ENCODE results near the gene HOXB4.
"Not testable (repeated sequence)": the region's sequence is repeated elsewhere in the genome, so short reads cannot be mapped to it uniquely, and the experiment has no call there.

The HOXB4 gene

GRCh38 chr17:48545022-48545375 lies 33.2 kb downstream of the HOXB4 start, which contains the start of gene HOXB2:
HOXB2 (minus strand) TSS chr17:48545109; CDS start chr17:48544911, 198 bp downstream.
- DNase-seq, result peak; percentile 64

- peak; percentile 37 for DNase-seq
Observed at GRCh38 chr17:48544349-48545021, 33.7 kb downstream of the HOXB4 start.

- DNase-seq, result no peak
Observed at GRCh38 chr17:48543854-48544348, 34.2 kb downstream of the HOXB4 start.

- no peak for DNase-seq
Observed at GRCh38 chr17:48543107-48543853, 34.9 kb downstream of the HOXB4 start.

DNA sequence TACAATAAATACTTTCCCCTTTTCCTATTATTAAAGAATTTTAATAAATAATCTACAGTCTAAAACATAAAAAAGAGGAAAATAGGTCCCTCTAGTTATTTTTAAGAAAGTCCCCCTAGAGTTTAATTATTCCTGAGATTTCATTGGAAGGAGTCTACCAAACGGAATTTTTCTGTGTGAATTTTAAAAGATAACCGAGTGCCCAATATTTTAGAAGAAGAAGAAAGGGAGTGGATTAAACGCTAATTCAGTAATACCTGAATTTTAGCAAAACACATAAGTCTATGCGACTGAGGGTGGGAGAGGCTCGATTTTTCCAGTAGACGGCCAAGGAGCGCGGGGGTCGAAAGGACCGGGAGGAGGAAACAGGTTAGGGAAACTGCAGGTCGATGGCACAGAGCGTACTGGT lies 35.4 kb downstream of the HOXB4 start:
- no peak for DNase-seq

GRCh38 chr17:48542114-48542656 lies 36.0 kb downstream of the HOXB4 start:
- no peak for DNase-seq

GRCh38 chr17:48541577-48542113 lies 36.5 kb downstream of the HOXB4 start:
- peak; percentile 48 for DNase-seq

- no peak for DNase-seq
Observed at GRCh38 chr17:48541036-48541576, 37.0 kb downstream of the HOXB4 start.

GRCh38 chr17:48540213-48540612 lies 37.9 kb downstream of the HOXB4 start:
- DNase-seq, result no peak

GRCh38 chr17:48539177-48539576 lies 39.0 kb downstream of the HOXB4 start:
- DNase-seq, result no peak

DNA sequence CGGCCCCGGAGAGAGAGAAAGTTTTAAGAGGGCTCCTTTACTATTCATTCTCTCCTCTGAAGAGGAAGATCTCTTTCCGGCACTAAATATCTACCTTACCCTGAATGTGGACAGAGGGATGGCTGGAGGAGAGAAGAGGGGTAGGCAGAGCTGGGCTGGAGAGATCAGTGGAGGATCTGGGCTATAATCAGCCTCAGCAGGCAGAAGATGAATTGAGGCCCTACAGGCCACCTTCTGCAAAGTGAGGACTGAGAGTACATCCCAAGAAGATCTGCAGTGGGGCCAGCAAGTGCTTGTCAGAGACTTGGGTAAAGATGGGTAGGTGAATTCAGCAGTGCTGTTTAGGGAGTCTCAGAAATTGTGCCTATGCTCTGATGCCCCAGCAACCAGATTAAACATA lies 40.8 kb downstream of the HOXB4 start:
- DNase-seq, result no peak

GRCh38 chr17:48535793-48536559 lies 42.2 kb downstream of the HOXB4 start:
- DNase-seq, result not testable (repeated sequence)

DNA sequence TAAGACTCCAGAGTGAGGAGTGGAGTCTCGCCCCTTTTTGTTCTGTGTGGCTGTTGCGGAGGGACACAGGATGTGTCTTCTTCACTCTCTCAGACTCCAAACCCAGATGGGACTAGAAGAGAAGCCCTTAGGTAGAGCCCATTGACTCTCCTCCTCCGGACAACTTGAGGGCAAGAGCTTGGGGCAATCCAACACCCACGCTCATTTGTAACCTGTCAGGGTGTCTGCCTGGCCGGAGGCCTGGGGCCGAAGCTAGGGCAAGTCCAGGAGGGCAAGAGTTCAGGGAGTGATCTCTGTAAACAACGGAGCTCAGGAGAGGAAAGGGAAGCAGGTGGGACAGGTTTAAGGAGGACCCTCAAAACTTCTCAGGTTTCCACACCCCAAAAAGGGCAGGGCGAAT lies 45.9 kb downstream of the HOXB4 start:
- DNase-seq, result no peak

DNA sequence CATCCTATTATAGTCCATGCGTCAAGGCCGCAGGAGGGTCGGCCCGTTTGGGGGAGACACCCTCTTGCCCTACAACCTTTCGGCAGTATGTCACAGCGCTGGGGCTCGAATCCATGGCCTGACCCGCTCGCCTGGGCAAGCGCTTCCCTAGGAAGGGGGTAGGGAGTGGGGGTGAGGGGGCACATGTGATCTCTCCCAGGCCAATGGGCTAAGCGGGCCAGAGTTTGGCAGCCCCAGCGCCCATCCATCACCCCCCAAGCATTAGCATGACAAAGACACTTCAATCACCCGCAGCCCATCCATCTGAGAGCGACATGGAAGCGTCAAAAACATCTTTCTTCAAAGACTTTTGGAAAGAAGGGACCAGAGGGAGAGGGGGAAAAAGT lies 47.3 kb downstream of the HOXB4 start, which contains the start of gene HOXB1:
HOXB1 (minus strand) TSS at position 125 of the 386 bp plus-strand sequence; CDS start at position 18, 107 bp downstream.
- DNase-seq, result no peak

- DNase-seq, result no peak
Observed at GRCh38 chr17:48530208-48530886, 47.8 kb downstream of the HOXB4 start.

DNA sequence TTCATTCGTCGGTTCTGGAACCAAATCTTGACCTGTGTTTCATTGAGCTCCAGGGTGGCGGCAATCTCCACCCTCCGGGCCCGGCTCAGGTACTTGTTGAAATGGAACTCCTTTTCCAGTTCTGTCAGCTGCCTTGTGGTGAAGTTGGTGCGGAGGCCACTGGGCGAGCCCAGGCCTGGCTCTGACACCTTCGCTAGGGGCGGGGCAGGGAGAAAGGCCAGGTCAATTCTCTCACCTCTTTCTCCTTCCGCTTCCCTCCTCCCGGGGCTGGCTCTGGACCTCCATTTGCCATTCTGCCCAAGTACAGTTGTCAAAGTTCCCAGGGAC lies 48.5 kb downstream of the HOXB4 start:
- DNase-seq, result no peak

GRCh38 chr17:48528936-48529682 lies 49.0 kb downstream of the HOXB4 start:
- DNase-seq, result no peak

DNA sequence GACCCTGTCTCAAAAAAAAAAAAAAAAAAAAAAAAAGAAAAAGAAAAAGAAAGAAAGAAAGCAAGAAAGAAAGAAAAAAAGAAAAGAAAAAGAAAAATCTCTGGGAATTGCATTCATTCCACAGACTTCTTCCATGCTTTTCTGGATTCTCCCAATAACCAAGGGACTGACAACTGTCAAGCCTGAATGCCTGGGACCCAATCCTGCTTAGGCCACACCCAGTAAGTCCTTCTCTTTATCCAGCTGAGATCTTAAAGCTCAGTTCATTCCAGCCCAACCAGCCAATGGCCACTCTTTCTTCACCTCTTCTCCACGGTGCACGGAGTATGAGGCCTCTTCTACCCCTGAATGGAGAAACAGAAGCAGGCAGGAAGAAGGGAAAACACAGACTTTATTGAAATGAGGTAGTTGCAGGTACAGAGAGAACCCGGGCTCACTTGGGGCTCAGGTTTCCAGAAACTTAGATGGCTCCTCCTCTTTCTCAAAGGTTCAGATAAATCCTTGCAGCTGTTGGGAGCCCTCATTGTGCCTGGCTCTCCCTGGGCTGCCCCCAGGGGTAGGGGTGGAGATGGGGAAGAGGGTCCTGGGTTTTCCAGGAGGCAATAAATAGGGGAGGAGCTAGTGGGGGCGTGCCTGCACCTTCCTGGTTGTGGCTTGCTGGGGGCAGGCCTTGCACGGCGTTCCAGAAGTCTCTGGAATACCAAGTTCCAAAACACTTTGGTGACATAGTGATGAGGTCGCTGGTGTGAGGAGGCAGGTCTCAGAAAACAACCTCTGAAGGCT lies 49.8 kb downstream of the HOXB4 start:
- DNase-seq, result no peak

DNA sequence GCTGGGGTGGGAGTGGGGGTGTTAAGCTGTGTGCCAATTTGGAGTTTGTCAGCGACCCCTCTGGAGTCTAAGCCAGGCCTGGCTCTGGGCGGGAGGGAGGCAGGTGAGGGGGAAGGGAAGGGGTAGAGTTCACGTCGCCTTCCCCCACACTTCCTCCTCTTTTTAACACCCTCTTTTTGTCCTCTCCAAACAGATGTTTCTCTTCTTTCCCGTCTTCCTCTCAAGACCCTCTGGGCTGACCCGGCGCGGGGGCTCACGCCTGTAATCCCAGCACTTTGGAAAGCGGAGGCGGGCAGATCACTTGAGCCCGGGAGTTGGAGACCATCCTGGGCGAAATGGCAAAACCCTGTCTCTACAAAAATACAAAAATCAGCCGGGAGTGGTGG lies 50.6 kb downstream of the HOXB4 start:
- DNase-seq, result no peak
